C4-2B (cell line): Measurements from ENCODE around the gene BAZ1B.

ENCODE experiments used
- H3K27ac ChIP-seq: fragments of 450-650 bp; 2 replicates; pipeline ENCODE4 v1.5.1; 2017
- CTCF ChIP-seq: fragments of 450-650 bp; conservative IDR thresholded peaks from 2 replicates; pipeline ENCODE4 v1.5.1; 2017; ENCODE audit warnings: mild to moderate bottlenecking
- ZFX ChIP-seq: fragments of 450-650 bp; IDR thresholded peaks from 2 replicates; pipeline ENCODE4 v1.6.1; 2017

Gene BAZ1B

GRCh38 chr7:73438547-73439409, 83.3 kb downstream of the BAZ1B start:
- no peak overlapping the region for H3K27ac ChIP-seq
- TF ChIP-seq CTCF = no peak
- TF ChIP-seq ZFX = no peak

- no peak overlapping the region for H3K27ac ChIP-seq
- TF ChIP-seq CTCF (no peak), ZFX (no peak)
These were observed 84.3 kb downstream of the BAZ1B start for GRCh38 chr7:73437621-73438416.

- TF ChIP-seq CTCF (no peak), ZFX (no peak)
- H3K27ac ChIP-seq = no peak overlapping the region
These were observed 85.0 kb downstream of the BAZ1B start for GRCh38 chr7:73437091-73437490.

- TF ChIP-seq ZFX (no peak), CTCF (no peak; the same call in 1 of the 2 replicates)
- H3K27ac ChIP-seq = no peak overlapping the region
These were observed 85.8 kb downstream of the BAZ1B start for GRCh38 chr7:73436031-73436929.

- TF ChIP-seq ZFX = no peak
- TF ChIP-seq CTCF = no peak
These were observed 86.6 kb downstream of the BAZ1B start for GRCh38 chr7:73435471-73436009.

GRCh38 chr7:73434701-73435069, 87.4 kb downstream of the BAZ1B start:
- no peak overlapping the region for H3K27ac ChIP-seq
- TF ChIP-seq CTCF = no peak
- TF ChIP-seq ZFX = no peak

More at GRCh38 chr7:73435471-73436009, 86.6 kb downstream of the BAZ1B start:
- H3K27ac ChIP-seq = no peak overlapping the region
